ENCODE data around the gene VPREB3. TPM values are rescaled to one million over a fixed set of nuclear protein-coding genes. Genes with fewer than 3 reads are reported as not detected.

The VPREB3 gene
- total and polyA plus RNA-seq, 2 experiments from 2014 or later = not detected

- Histone ChIP-seq H3K9me3 (ENCODE audit: low read depth) (no peaks in the 10 kb centered on the region), H2AFZ (no peak overlapping the region)
- 92% methylated on average over 18 of the region's 18 CpGs for WGBS (ENCODE audit: low lambda C conversion rate, missing lambda C conversion rate)
Measured at GRCh38 chr22:23715806-23716375, 38.3 kb downstream of the VPREB3 start.

GRCh38 chr22:23714596-23715578 is 39.3 kb downstream of the VPREB3 start:
- no peak for TF ChIP-seq EZH2 (IDR thresholded peaks at IDR 0.05; ENCODE audit: borderline replicate concordance)
- TF ChIP-seq EZH2phosphoT487 (IDR thresholded peaks at IDR 0.05; ENCODE audit: low read depth, severe bottlenecking, unreplicated experiment) = no peak
- TF ChIP-seq CTCF (IDR thresholded peaks at IDR 0.05; ENCODE audit: poor library complexity) = no peak
- WGBS (ENCODE audit: low lambda C conversion rate, missing lambda C conversion rate) = 89% methylated on average over 20 of the region's 23 CpGs
- H3K36me3 ChIP-seq (replicated peaks; ENCODE audit: insufficient read depth, low read depth) = no peaks in the 10 kb centered on the region

More at GRCh38 chr22:23715806-23716375, 38.3 kb downstream of the VPREB3 start:
- Histone ChIP-seq H3K9me2 (replicated peaks; ENCODE audit: insufficient read depth) (no peaks in the 10 kb centered on the region), H3K79me2 (peaks cover 15% of the 10 kb centered on the region), H4K20me1 (ENCODE audit: insufficient read depth, poor library complexity, severe bottlenecking) (no peaks in the 10 kb centered on the region), H3K4me3 (peak overlapping the region; percentile 54), H3K27me3 (no peaks in the 10 kb centered on the region), H3K4me2 (peak overlapping the region; percentile 91), H3K36me3 (replicated peaks; ENCODE audit: insufficient read depth, low read depth) (no peaks in the 10 kb centered on the region), H3K4me1 (ENCODE audit: insufficient read depth) (peaks cover 7% of the 10 kb centered on the region), H3K27ac (no peak overlapping the region)
- TF ChIP-seq EZH2phosphoT487 (IDR thresholded peaks at IDR 0.05; ENCODE audit: low read depth, severe bottlenecking, unreplicated experiment) (no peak), CTCF (IDR thresholded peaks at IDR 0.05; ENCODE audit: poor library complexity) (no peak), EZH2 (IDR thresholded peaks at IDR 0.05; ENCODE audit: borderline replicate concordance) (no peak)
- no peak for DNase-seq (ENCODE audit: low spot score)

GRCh38 chr22:23713696-23714595 is 40.3 kb downstream of the VPREB3 start:
- Histone ChIP-seq H3K27ac (no peak overlapping the region), H4K20me1 (ENCODE audit: insufficient read depth, poor library complexity, severe bottlenecking) (no peaks in the 10 kb centered on the region), H3K36me3 (replicated peaks; ENCODE audit: insufficient read depth, low read depth) (no peaks in the 10 kb centered on the region), H2AFZ (no peak overlapping the region), H3K27me3 (no peaks in the 10 kb centered on the region), H3K9me2 (replicated peaks; ENCODE audit: insufficient read depth) (no peaks in the 10 kb centered on the region), H3K4me1 (ENCODE audit: insufficient read depth) (peaks cover 7% of the 10 kb centered on the region), H3K79me2 (peaks cover 15% of the 10 kb centered on the region), H3K4me2 (no peak overlapping the region), H3K4me3 (no peak overlapping the region), H3K9me3 (ENCODE audit: low read depth) (no peaks in the 10 kb centered on the region)
- no peak for DNase-seq (ENCODE audit: low spot score)
- 95% methylated on average over 27 of the region's 28 CpGs for WGBS (ENCODE audit: low lambda C conversion rate, missing lambda C conversion rate)
- TF ChIP-seq CTCF (IDR thresholded peaks at IDR 0.05; ENCODE audit: poor library complexity) = no peak
- TF ChIP-seq EZH2phosphoT487 (IDR thresholded peaks at IDR 0.05; ENCODE audit: low read depth, severe bottlenecking, unreplicated experiment) = no peak
- TF ChIP-seq EZH2 (IDR thresholded peaks at IDR 0.05; ENCODE audit: borderline replicate concordance) = no peak

More at GRCh38 chr22:23714596-23715578, 39.3 kb downstream of the VPREB3 start:
- no peaks in the 10 kb centered on the region for H3K27me3 ChIP-seq
- no peak for DNase-seq (ENCODE audit: low spot score)
- no peak overlapping the region for H3K4me2 ChIP-seq
- no peaks in the 10 kb centered on the region for H3K9me2 ChIP-seq (replicated peaks; ENCODE audit: insufficient read depth)
- H3K4me1 ChIP-seq (ENCODE audit: insufficient read depth) = peaks cover 7% of the 10 kb centered on the region
- H3K79me2 ChIP-seq = peaks cover 15% of the 10 kb centered on the region
- H3K4me3 ChIP-seq = no peak overlapping the region
- no peaks in the 10 kb centered on the region for H3K9me3 ChIP-seq (ENCODE audit: low read depth)
- H2AFZ ChIP-seq = no peak overlapping the region
- H4K20me1 ChIP-seq (ENCODE audit: insufficient read depth, poor library complexity, severe bottlenecking) = no peaks in the 10 kb centered on the region
- no peak overlapping the region for H3K27ac ChIP-seq

Measured in hepatocyte (in vitro differentiated cells).